H1 (cell line): Measurements from ENCODE around the gene CAMK2G. TPM values are rescaled to one million over a fixed set of nuclear protein-coding genes. Genes with fewer than 3 reads are reported as not detected.

Experiments used
- JUND ChIP-seq: IDR thresholded peaks from 2 replicates; pipeline ENCODE4 v1.6.1; 2011; ENCODE audit warnings: mild to moderate bottlenecking, improper control_type of control experiment, low read length
- MAFK ChIP-seq: IDR thresholded peaks from 2 replicates; pipeline ENCODE4 v1.6.1; 2012; ENCODE audit warnings: low read depth, mild to moderate bottlenecking, improper control_type of control experiment, low read length
- NRF1 ChIP-seq: IDR thresholded peaks from 2 replicates; pipeline ENCODE4 v1.6.1; 2011; ENCODE audit warnings: mild to moderate bottlenecking, low read depth, low read length, improper control_type of control experiment
- SIN3A ChIP-seq, 2 experiments: IDR thresholded peaks in 1 of 2; conservative IDR thresholded peaks in 1 of 2; 2 replicates each; pipeline ENCODE4 v1.6.1; 2011 to 2012; ENCODE audit warnings: low read length in 2 of 2, improper control_type of control experiment in 1 of 2, low read depth in 1 of 2, mild to moderate bottlenecking in 1 of 2
- SIRT6 ChIP-seq: IDR thresholded peaks from one replicate; pipeline ENCODE4 v1.7.1; 2012; ENCODE audit warnings: low read length, inconsistent platforms
- SP1 ChIP-seq: IDR thresholded peaks from 2 replicates; pipeline ENCODE4 v1.6.1; 2011; ENCODE audit warnings: low read depth, low read length
- TAF1 ChIP-seq: IDR thresholded peaks from 2 replicates; pipeline ENCODE4 v1.6.1; 2011; ENCODE audit warnings: mild to moderate bottlenecking, low read depth, low read length
- polyA plus RNA-seq, 7 experiments: library from polyadenylated mRNA; depleted of rRNA in 3 of 7; stranded (reverse) in 5 of 7; unstranded in 2 of 7; fragments of >200 nt in 5 of 7; fragments of 200-250 nt in 2 of 7; gene quantifications; 1 replicate in 5 of 7; 2 replicates in 1 of 7; 4 replicates in 1 of 7; pipeline versions ENCODE4 v1.2.1 to v1.2.3, GENCODE V29; 2011 to 2013; ENCODE audit warnings: missing spikeins in 2 of 7, mixed read lengths in 2 of 7
- total RNA-seq: library from RNA; stranded (reverse); fragmentation: NEBNext Ultra II Directional; extraction: Animal tissue kit (Norgen Biotek cat#: 25700); gene quantifications from 2 replicates; pipeline ENCODE4 v1.2.1, GENCODE V29; 2021
- TF ChIP-seq, protein P1 (sequence below): IDR thresholded peaks from 2 replicates; pipeline ENCODE4 v1.6.1; 2012; ENCODE audit warnings: inconsistent platforms

CAMK2G gene
- total and polyA plus RNA-seq, 2 of the 8 experiments (the other 6 are each of a cell fraction or from before 2014, with no cell fraction given): 28.9 to 31.7 TPM

DNA sequence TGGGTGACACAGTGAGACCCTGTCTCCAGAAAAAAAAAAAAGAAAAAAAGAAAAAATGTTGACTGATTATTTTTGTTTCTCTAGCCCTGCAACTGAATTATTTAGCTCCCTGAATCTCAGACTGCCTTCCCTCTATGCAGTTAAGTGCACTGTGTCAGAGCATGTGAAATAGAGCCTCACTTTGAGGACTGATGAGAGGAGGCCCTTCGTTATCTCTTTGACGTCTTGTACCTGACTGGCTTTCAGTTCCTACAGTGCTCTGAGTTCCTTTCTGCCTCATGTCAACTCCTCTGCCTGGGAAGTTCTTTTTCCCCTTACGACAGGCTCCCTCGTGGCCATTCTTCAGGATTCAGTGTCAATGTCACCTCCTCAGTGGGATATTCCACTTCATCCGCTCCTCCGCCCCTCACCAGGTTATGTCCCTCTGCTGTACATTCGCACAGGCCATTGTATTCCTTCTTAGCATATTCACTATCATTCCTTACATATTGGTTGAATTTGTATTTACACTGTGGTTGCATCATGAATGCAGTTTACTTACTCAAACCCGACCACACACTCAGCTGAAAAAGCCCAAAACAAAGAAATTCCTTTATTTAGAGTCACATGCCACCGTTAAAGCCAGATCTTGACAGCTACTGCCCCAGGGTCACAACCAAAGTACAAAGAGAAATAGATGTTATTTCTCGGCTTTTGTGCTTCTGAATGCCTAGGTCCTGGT lies 18.1 kb upstream of the CAMK2G start (continued):
- TF ChIP-seq SIN3A (conservative IDR thresholded peaks at IDR 0.05 in 1 of 2, IDR thresholded peaks at IDR 0.05 in 1 of 2; ENCODE audit: low read depth in 1 of 2, low read length in 2 of 2): no peak
- TF ChIP-seq NRF1: no peak
- TF ChIP-seq TAF1: no peak
- TF ChIP-seq SIRT6: no peak
- no peak for TF ChIP-seq SP1
- TF ChIP-seq, protein P1, sequence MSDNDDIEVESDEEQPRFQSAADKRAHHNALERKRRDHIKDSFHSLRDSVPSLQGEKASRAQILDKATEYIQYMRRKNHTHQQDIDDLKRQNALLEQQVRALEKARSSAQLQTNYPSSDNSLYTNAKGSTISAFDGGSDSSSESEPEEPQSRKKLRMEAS: no peak
- no peak for TF ChIP-seq JUND
- no peak for TF ChIP-seq MAFK
